ENCODE results near the gene DGKZ.

- TF ChIP-seq SUZ12 (IDR thresholded peaks at IDR 0.05; ENCODE audit: extremely low read depth, insufficient read depth, insufficient read length) = peak; percentile 85
- TF ChIP-seq ZNF274 (IDR thresholded peaks at IDR 0.05; ENCODE audit: low read depth, low read length) = no peak
Observed at GRCh38 chr11:46389450-46390330, 42.4 kb downstream of the DGKZ start.

Measured in NT2/D1 (cell line).